ENCODE results near the gene C1GALT1.

DNA sequence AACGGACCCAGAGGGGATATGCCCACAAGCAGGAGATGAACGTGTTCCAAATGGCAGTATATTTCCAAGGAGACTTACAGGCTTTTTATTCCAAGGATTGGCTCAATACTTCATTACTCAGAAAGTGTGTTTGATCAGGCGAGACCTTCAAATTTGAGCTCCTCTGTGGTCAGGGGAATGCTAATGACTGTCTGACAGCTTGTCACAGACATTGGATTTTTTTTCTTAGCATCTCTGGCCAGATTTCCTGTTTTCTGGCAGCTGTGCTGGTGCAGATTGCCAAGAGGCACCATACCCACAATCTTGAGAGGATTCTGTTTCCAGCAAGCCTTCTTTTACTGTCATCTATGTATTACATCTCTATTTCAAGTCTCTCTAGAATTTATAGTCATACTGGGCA, 93.8 kb downstream of the C1GALT1 start:
- TF ChIP-seq, protein P1, sequence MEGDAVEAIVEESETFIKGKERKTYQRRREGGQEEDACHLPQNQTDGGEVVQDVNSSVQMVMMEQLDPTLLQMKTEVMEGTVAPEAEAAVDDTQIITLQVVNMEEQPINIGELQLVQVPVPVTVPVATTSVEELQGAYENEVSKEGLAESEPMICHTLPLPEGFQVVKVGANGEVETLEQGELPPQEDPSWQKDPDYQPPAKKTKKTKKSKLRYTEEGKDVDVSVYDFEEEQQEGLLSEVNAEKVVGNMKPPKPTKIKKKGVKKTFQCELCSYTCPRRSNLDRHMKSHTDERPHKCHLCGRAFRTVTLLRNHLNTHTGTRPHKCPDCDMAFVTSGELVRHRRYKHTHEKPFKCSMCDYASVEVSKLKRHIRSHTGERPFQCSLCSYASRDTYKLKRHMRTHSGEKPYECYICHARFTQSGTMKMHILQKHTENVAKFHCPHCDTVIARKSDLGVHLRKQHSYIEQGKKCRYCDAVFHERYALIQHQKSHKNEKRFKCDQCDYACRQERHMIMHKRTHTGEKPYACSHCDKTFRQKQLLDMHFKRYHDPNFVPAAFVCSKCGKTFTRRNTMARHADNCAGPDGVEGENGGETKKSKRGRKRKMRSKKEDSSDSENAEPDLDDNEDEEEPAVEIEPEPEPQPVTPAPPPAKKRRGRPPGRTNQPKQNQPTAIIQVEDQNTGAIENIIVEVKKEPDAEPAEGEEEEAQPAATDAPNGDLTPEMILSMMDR (optimal IDR thresholded peaks at IDR 0.05 in 1 of 3, IDR thresholded peaks at IDR 0.05 in 1 of 3, conservative IDR thresholded peaks at IDR 0.05 in 1 of 3; ENCODE audit: extremely low read depth in 1 of 3, insufficient read depth in 2 of 3, low read length in 3 of 3), result no peak
- TF ChIP-seq EZH2 (IDR thresholded peaks at IDR 0.05; ENCODE audit: low read length), result no peak

Measured in keratinocyte (primary cell).